Ishikawa (cell line): ENCODE results near the gene MCM10.

Experiments used
- EP300 ChIP-seq: IDR thresholded peaks from 2 replicates; pipeline ENCODE4 v1.6.1; 2012; ENCODE audit warnings: borderline replicate concordance
- TCF12 ChIP-seq: IDR thresholded peaks from 2 replicates; pipeline ENCODE4 v1.6.1; 2012; ENCODE audit warnings: low read depth
- TF ChIP-seq, protein P1 (sequence below): IDR thresholded peaks from 2 replicates; pipeline ENCODE4 v1.6.1; 2012; ENCODE audit warnings: low read depth, mild to moderate bottlenecking

DNA sequence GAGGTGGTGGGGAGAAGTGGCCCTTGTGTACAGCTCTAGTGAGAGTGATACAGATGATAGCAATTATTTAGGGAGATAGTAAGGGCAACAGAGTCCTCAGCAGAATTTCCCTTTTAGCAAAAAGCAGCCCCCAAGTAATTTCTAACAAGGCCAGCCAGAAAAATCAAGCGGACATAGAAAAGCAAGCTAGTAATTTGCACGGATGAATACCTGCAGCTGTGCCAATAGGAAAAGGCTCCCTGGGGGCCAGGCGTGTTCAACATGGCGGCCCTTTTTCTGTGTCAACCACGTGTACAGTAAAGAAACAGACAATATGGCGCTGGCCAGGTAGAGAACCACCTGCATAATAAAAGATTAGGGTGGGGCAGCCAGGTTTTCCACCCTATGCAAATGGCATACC, 7.4 kb downstream of the MCM10 start:
- TF ChIP-seq EP300 = no peak
- no peak for TF ChIP-seq TCF12
- TF ChIP-seq, protein P1, sequence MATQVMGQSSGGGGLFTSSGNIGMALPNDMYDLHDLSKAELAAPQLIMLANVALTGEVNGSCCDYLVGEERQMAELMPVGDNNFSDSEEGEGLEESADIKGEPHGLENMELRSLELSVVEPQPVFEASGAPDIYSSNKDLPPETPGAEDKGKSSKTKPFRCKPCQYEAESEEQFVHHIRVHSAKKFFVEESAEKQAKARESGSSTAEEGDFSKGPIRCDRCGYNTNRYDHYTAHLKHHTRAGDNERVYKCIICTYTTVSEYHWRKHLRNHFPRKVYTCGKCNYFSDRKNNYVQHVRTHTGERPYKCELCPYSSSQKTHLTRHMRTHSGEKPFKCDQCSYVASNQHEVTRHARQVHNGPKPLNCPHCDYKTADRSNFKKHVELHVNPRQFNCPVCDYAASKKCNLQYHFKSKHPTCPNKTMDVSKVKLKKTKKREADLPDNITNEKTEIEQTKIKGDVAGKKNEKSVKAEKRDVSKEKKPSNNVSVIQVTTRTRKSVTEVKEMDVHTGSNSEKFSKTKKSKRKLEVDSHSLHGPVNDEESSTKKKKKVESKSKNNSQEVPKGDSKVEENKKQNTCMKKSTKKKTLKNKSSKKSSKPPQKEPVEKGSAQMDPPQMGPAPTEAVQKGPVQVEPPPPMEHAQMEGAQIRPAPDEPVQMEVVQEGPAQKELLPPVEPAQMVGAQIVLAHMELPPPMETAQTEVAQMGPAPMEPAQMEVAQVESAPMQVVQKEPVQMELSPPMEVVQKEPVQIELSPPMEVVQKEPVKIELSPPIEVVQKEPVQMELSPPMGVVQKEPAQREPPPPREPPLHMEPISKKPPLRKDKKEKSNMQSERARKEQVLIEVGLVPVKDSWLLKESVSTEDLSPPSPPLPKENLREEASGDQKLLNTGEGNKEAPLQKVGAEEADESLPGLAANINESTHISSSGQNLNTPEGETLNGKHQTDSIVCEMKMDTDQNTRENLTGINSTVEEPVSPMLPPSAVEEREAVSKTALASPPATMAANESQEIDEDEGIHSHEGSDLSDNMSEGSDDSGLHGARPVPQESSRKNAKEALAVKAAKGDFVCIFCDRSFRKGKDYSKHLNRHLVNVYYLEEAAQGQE = no peak
